HepG2 (cell line): Measurements from ENCODE around the gene ATL2. TPM values are rescaled to one million over a fixed set of nuclear protein-coding genes. Genes with fewer than 3 reads are reported as not detected.

ENCODE experiments used
- ATAC-seq: fragments of 200-7000 bp; cut with Tn5 transposase; 3 replicates; pipeline ENCODE4 v1.9.1; 2020; ENCODE audit warnings: mild to moderate bottlenecking, moderate library complexity
- BruUV-seq: library from RNA; stranded (reverse); fragments of 400-500 nt; replicated peaks from 2 replicates; lab custom pipeline; 2021; lab: Mats Ljungman, UMichigan
- CTCF ChIA-PET: fragments of 300-600 bp; formaldehyde crosslinking; extraction: SDS; loops from one replicate; lab custom pipeline; 2021; ENCODE audit warnings: low total read pairs, inconsistent platforms, low intra/inter-chr PET ratio; lab: Yijun Ruan, JAX
- POLR2A ChIA-PET: fragments of 350-600 bp; sonication (Branson Sonifier 250); formaldehyde crosslinking; loops from one replicate; lab custom pipeline; 2020; ENCODE audit warnings: antibody characterized with exemption, inconsistent platforms; lab: Yijun Ruan, JAX
- DNase-seq: peaks from one replicate; pipeline ENCODE4 v3.0.0-alpha.2; 2015; ENCODE audit warnings: low spot score
- FAIRE-seq: peaks from 3 replicates; lab custom pipeline; 2011; peaks lifted over from hg19 to GRCh38; lab: Jason Lieb, UNC
- H2AFZ ChIP-seq: one replicate; pipeline ENCODE4 v1.6.1; 2011; ENCODE audit warnings: low read length, inconsistent platforms
- H3K27ac ChIP-seq: fragments of 300-600 bp; 3 replicates; pipeline ENCODE4 v1.8.0; 2011; ENCODE audit warnings: mixed run types, mild to moderate bottlenecking, mixed read lengths, low read length, inconsistent platforms; ENCODE audit not compliant: insufficient read depth; ENCODE audit errors: extremely low read length
- H3K27me3 ChIP-seq, 2 experiments: fragments of 200-600 bp in 1 of 2; 2 replicates in 1 of 2; 3 replicates in 1 of 2; pipeline versions ENCODE4 v1.6.0 to v1.8.0; 2011; ENCODE audit warnings: low read length in 2 of 2, mild to moderate bottlenecking in 2 of 2, moderate library complexity in 2 of 2, inconsistent platforms in 1 of 2; ENCODE audit not compliant: insufficient read depth in 2 of 2, control insufficient read depth in 1 of 2
- H3K36me3 ChIP-seq, 2 experiments: fragments of 200-600 bp in 1 of 2; replicated peaks in 1 of 2; 2 replicates in 1 of 2; 3 replicates in 1 of 2; pipeline versions ENCODE4 v1.5.1 to v1.8.0; 2011; ENCODE audit warnings: low read length in 2 of 2, inconsistent platforms in 1 of 2; ENCODE audit not compliant: insufficient read depth in 2 of 2, control insufficient read depth in 1 of 2
- H3K4me1 ChIP-seq: 2 replicates; pipeline ENCODE4 v1.5.1; 2012; ENCODE audit warnings: low read length, inconsistent platforms; ENCODE audit not compliant: insufficient read depth
- H3K4me2 ChIP-seq: 2 replicates; pipeline ENCODE4 v1.6.0; 2011; ENCODE audit warnings: low read depth, low read length, inconsistent platforms
- H3K4me3 ChIP-seq, 3 experiments: fragments of 200-600 bp in 1 of 3; sonication (generic), shearing (Covaris generic) in 1 of 3; replicated peaks in 1 of 3; 2 replicates each; pipeline ENCODE4 v1.5.1; 2011 to 2016; ENCODE audit warnings: low read length in 3 of 3, inconsistent platforms in 2 of 3, low read depth in 2 of 3, mild to moderate bottlenecking in 2 of 3, control low read depth in 1 of 3, mixed read lengths in 1 of 3; ENCODE audit not compliant: insufficient read depth in 1 of 3
- H3K79me2 ChIP-seq: one replicate; pipeline ENCODE4 v1.6.1; 2011; ENCODE audit warnings: low read length, inconsistent platforms; ENCODE audit not compliant: insufficient read depth
- H3K9ac ChIP-seq: 2 replicates; pipeline ENCODE4 v1.6.0; 2011; ENCODE audit warnings: mild to moderate bottlenecking, low read depth, low read length, inconsistent platforms; ENCODE audit not compliant: insufficient read depth
- H3K9me3 ChIP-seq: 2 replicates; pipeline ENCODE4 v1.5.1; 2012; ENCODE audit warnings: mild to moderate bottlenecking, low read length
- H4K20me1 ChIP-seq: 2 replicates; pipeline ENCODE4 v1.6.0; 2011; ENCODE audit warnings: inconsistent platforms, mild to moderate bottlenecking, low read length, moderate library complexity; ENCODE audit not compliant: insufficient read depth
- ATF1 ChIP-seq: IDR thresholded peaks from 2 replicates; pipeline ENCODE4 v1.6.1; 2016; ENCODE audit warnings: mild to moderate bottlenecking, control low read depth
- BORCS8-MEF2B ChIP-seq: sonication (generic); formaldehyde crosslinking; IDR thresholded peaks from 2 replicates; pipeline ENCODE4 v1.8.0; 2022; ENCODE audit warnings: mild to moderate bottlenecking, missing genetic modification reagents
- ELF3 ChIP-seq: IDR thresholded peaks from 2 replicates; pipeline ENCODE4 v1.6.1; 2016; ENCODE audit warnings: missing genetic modification reagents, missing compliant biosample characterization
- KLF11 ChIP-seq: IDR thresholded peaks from 2 replicates; pipeline ENCODE4 v1.6.1; 2016; ENCODE audit warnings: missing compliant biosample characterization
- MAX ChIP-seq: IDR thresholded peaks from 2 replicates; pipeline ENCODE4 v1.6.1; 2012; ENCODE audit warnings: inconsistent platforms
- MAZ ChIP-seq, 2 experiments: sonication (generic) in 1 of 2; formaldehyde crosslinking in 1 of 2; IDR thresholded peaks; 2 replicates each; pipeline versions ENCODE4 v1.5.0 to v1.6.1; 2012 to 2020; ENCODE audit warnings: low read depth in 2 of 2, mild to moderate bottlenecking in 2 of 2, borderline replicate concordance in 1 of 2, improper control_type of control experiment in 1 of 2, low read length in 1 of 2, missing genetic modification reagents in 1 of 2, moderate library complexity in 1 of 2
- MEIS2 ChIP-seq: sonication (generic); formaldehyde crosslinking; IDR thresholded peaks from 2 replicates; pipeline ENCODE4 v1.9.0; 2021; ENCODE audit warnings: mild to moderate bottlenecking, missing genetic modification reagents
- STAT5B ChIP-seq: sonication (generic); formaldehyde crosslinking; IDR thresholded peaks from 2 replicates; pipeline ENCODE4 v1.4.0; 2020; ENCODE audit warnings: missing genetic modification reagents
- ZBED4 ChIP-seq: sonication (generic); formaldehyde crosslinking; IDR thresholded peaks from 2 replicates; pipeline ENCODE4 v1.4.0; 2020; ENCODE audit warnings: missing genetic modification reagents, borderline replicate concordance
- ZBTB10 ChIP-seq: sonication (generic); formaldehyde crosslinking; IDR thresholded peaks from 2 replicates; pipeline ENCODE4 v1.4.0; 2020; ENCODE audit warnings: missing genetic modification reagents, borderline replicate concordance
- ZNF749 ChIP-seq: sonication (generic); formaldehyde crosslinking; IDR thresholded peaks from 2 replicates; pipeline ENCODE4 v1.8.0; 2022; ENCODE audit warnings: mild to moderate bottlenecking, missing genetic modification reagents, moderate library complexity, borderline replicate concordance
- WGBS: methylation state at CpG from one replicate; pipeline ENCODE4 v1.1.6; 2017; ENCODE audit warnings: low lambda C conversion rate; 5-methylcytosine and 5-hydroxymethylcytosine counted together
- in situ Hi-C: cut with HindIII; loops from 2 replicates; pipeline ENCODE4 v1.10.0; 2017; ENCODE audit warnings: low pct_unique_long_range_greater_than_20kb; ENCODE audit not compliant: extremely low pct_ligation_motif_present
- intact Hi-C: fragments of 100-400 bp; cut with micrococcal nuclease; formaldehyde crosslinking; loops from one replicate; pipeline ENCODE4 v1.10.0; 2022; ENCODE audit not compliant: unreplicated experiment
- polyA plus RNA-seq, 8 experiments: library from polyadenylated mRNA; depleted of rRNA in 3 of 8; stranded (reverse) in 7 of 8; unstranded in 1 of 8; fragments of >200 nt; fragmentation: Illumina TruSeq in 4 of 8; extraction: Trizol in 4 of 8; gene quantifications; 2 replicates each; pipeline versions ENCODE4 v1.2.1 to v1.2.3, GENCODE V29; 2011 to 2016; ENCODE audit warnings: low read depth in 4 of 8, missing spikeins in 1 of 8, mixed read lengths in 1 of 8; ENCODE audit not compliant: insufficient read depth in 1 of 8
- total RNA-seq, 5 experiments: library from RNA; depleted of rRNA; stranded (reverse); fragments of >200 nt; fragmentation: Illumina TruSeq; extraction: Trizol; gene quantifications; 2 replicates each; pipeline ENCODE4 v1.2.3, GENCODE V29; 2016; ENCODE audit warnings: low read depth in 1 of 5
- TF ChIP-seq, protein P1 (sequence below): sonication (generic); formaldehyde crosslinking; IDR thresholded peaks from 2 replicates; pipeline ENCODE4 v1.8.1; 2023; ENCODE audit warnings: missing genetic modification reagents, inconsistent platforms, borderline replicate concordance

Gene ATL2
- total and polyA plus RNA-seq, 2 of the 13 experiments (the other 11 are each of a cell fraction or from before 2014, with no cell fraction given) = 56.5 to 119 TPM

DNA sequence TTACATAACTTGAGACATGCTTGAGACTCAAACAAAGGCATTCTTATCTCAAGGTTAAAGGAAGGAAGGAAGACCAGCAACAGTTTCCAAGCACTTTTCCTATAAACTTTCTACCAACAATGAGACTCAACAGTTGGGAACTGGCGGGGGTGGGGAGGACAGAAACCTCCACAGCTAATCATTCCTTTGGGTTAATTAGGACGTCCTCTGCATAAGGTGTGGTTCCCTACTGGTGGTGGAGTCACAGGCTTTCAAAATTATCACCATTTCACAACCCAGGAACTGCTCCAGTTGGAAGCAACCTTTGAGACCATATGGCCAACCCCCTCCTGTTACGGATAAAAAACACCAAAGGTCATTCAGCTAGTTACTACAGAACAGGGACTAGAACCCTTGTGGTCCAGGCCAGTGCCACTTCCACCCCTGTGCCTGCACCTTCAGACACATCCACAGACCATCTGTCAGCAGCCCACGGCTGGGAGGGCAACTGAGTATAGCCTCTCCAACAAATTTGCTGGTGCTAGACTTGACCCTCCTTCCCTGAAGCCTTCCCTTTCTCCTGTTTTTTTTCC lies 30.1 kb upstream of the ATL2 start (continued):
- TF ChIP-seq ZNF749 (CRISPR knock-in tag) = no peak
- TF ChIP-seq, protein P1, sequence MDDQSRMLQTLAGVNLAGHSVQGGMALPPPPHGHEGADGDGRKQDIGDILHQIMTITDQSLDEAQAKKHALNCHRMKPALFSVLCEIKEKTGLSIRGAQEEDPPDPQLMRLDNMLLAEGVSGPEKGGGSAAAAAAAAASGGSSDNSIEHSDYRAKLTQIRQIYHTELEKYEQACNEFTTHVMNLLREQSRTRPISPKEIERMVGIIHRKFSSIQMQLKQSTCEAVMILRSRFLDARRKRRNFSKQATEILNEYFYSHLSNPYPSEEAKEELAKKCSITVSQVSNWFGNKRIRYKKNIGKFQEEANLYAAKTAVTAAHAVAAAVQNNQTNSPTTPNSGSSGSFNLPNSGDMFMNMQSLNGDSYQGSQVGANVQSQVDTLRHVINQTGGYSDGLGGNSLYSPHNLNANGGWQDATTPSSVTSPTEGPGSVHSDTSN = no peak
- TF ChIP-seq ZBED4 (CRISPR knock-in tag) = peak; percentile 53; the same call in 1 of the 2 replicates
- TF ChIP-seq, all 625 proteins: peak for 163

GRCh38 chr2:38406597-38407110 lies 29.6 kb upstream of the ATL2 start:
- TSS peak; percentile 91 for BruUV-seq
- CTCF ChIA-PET = no interaction called here
- TF ChIP-seq MAZ (IDR thresholded peaks at IDR 0.05; ENCODE audit: borderline replicate concordance, low read depth, low read length) = no peak
- no peak for TF ChIP-seq MAZ (CRISPR knock-in tag; IDR thresholded peaks at IDR 0.05; ENCODE audit: low read depth)
- peak; percentile 72; the same call in 1 of the 2 replicates for TF ChIP-seq MEIS2 (CRISPR knock-in tag)
- TF ChIP-seq ELF3 = peak; percentile 85
- TF ChIP-seq STAT5B (CRISPR knock-in tag) = 0 out of 2 replicates have a peak, but pooled peaks have one; percentile 60
- 0 out of 2 replicates have a peak, but pooled peaks have one; percentile 14 for TF ChIP-seq KLF11 (CRISPR knock-in tag)
- peak; percentile 65; the same call in 1 of the 2 replicates for TF ChIP-seq ATF1 (CRISPR knock-in tag)
- 0 out of 2 replicates have a peak, but pooled peaks have one; percentile 10 for TF ChIP-seq ZBTB10 (CRISPR knock-in tag)
- TF ChIP-seq BORCS8-MEF2B = peak; percentile 51; the same call in 1 of the 2 replicates
- peak; percentile 16; the same call in 1 of the 2 replicates for TF ChIP-seq MAX

More at GRCh38 chr2:38406597-38407110, 29.6 kb upstream of the ATL2 start:
- intact Hi-C loops = loop anchor here (1.0 to 2.0 kb wide), 2 partner anchors 26 to 30 kb away; no protein-coding TSS in a partner anchor
- WGBS = 1% methylated on average over 8 of the region's 8 CpGs
- FAIRE-seq = peak; percentile 37
- Histone ChIP-seq H3K36me3 (no peaks in the 10 kb centered on the region), H3K4me1 (peaks cover 55% of the 10 kb centered on the region), H3K27me3 (no peaks in the 10 kb centered on the region), H4K20me1 (no peaks in the 10 kb centered on the region), H3K9me3 (peaks cover 11% of the 10 kb centered on the region), H2AFZ (peak overlapping the region; percentile 65), H3K79me2 (no peaks in the 10 kb centered on the region), H3K27ac (peak overlapping the region; percentile 86), H3K9ac (peak overlapping the region; percentile 62), H3K4me2 (peak overlapping the region; percentile 92), H3K4me3 (peak overlapping the region; percentile 49 to 56 (median 51))
- POLR2A ChIA-PET = interaction anchor here (0.7 to 2.9 kb wide), 12 partner anchors 10 to 134 kb away, joined by 3 to 28 read pairs (median 4); partner anchors contain the start of gene ATL2
- peak; percentile 82 for DNase-seq
- ATAC-seq = peak; percentile 77
- in situ Hi-C loops = no loop called here
